DND-41 (cell line): ENCODE data around the gene FOXN3.
A peak's percentile ranks its signal among the peaks of the same experiment; 100 is the strongest.

ENCODE experiments used
- ATAC-seq: fragments of 200-7000 bp; cut with Tn5 transposase; 3 replicates; pipeline ENCODE4 v1.9.1; 2021; ENCODE audit warnings: low read depth; ENCODE audit not compliant: insufficient read depth
- DNase-seq: peaks from one replicate; pipeline ENCODE4 v3.0.0-alpha.2; 2020
- H2AFZ ChIP-seq: 2 replicates; pipeline ENCODE4 v1.6.0; 2012; ENCODE audit warnings: low read depth, low read length
- H3K27ac ChIP-seq: 2 replicates; pipeline ENCODE4 v1.5.1; 2012; ENCODE audit warnings: low read length, inconsistent platforms
- H3K27me3 ChIP-seq: fragments of 200-600 bp; sonication (generic); 2 replicates; pipeline ENCODE4 v1.6.0; 2012; ENCODE audit warnings: low read length, mild to moderate bottlenecking, inconsistent platforms; ENCODE audit not compliant: insufficient read depth, poor library complexity
- H3K36me3 ChIP-seq: 2 replicates; pipeline ENCODE4 v1.5.1; 2012; ENCODE audit warnings: low read length, inconsistent platforms; ENCODE audit not compliant: insufficient read depth
- H3K4me1 ChIP-seq: 2 replicates; pipeline ENCODE4 v1.5.1; 2012; ENCODE audit warnings: mild to moderate bottlenecking, low read length; ENCODE audit not compliant: insufficient read depth
- H3K4me2 ChIP-seq: 2 replicates; pipeline ENCODE4 v1.6.0; 2012; ENCODE audit warnings: mild to moderate bottlenecking, moderate library complexity, low read length, inconsistent platforms; ENCODE audit not compliant: insufficient read depth
- H3K4me3 ChIP-seq, 2 experiments: fragments of 200-600 bp in 1 of 2; shearing (Covaris generic) in 1 of 2; 2 replicates each; pipeline ENCODE4 v1.5.1; 2012 to 2016; ENCODE audit warnings: inconsistent platforms in 2 of 2, low read length in 2 of 2, mild to moderate bottlenecking in 2 of 2, low read depth in 1 of 2, moderate library complexity in 1 of 2
- H3K79me2 ChIP-seq: 2 replicates; pipeline ENCODE4 v1.6.0; 2012; ENCODE audit warnings: low read length, inconsistent platforms; ENCODE audit not compliant: insufficient read depth
- H3K9ac ChIP-seq: 2 replicates; pipeline ENCODE4 v1.6.0; 2012; ENCODE audit warnings: low read depth, mild to moderate bottlenecking, inconsistent platforms, low read length, moderate library complexity
- H3K9me3 ChIP-seq: 2 replicates; pipeline ENCODE4 v1.5.1; 2012; ENCODE audit warnings: low read length, moderate library complexity, mild to moderate bottlenecking, inconsistent platforms; ENCODE audit not compliant: insufficient read depth, severe bottlenecking
- H4K20me1 ChIP-seq: 2 replicates; pipeline ENCODE4 v1.6.0; 2012; ENCODE audit warnings: low read length; ENCODE audit not compliant: insufficient read depth
- EZH2 ChIP-seq: IDR thresholded peaks from 3 replicates; pipeline ENCODE4 v1.6.1; 2012; ENCODE audit warnings: borderline replicate concordance, low read depth, mild to moderate bottlenecking, moderate library complexity, low read length, inconsistent platforms; ENCODE audit not compliant: severe bottlenecking
- TF ChIP-seq, protein P1 (sequence below): IDR thresholded peaks from 2 replicates; pipeline ENCODE4 v1.5.1; 2012; ENCODE audit warnings: borderline replicate concordance, low read length, moderate library complexity, mild to moderate bottlenecking; ENCODE audit not compliant: poor library complexity, severe bottlenecking; ENCODE audit errors: extremely low read depth

Gene FOXN3

GRCh38 chr14:89339579-89339978 is 77.5 kb downstream of the FOXN3 start:
- Histone ChIP-seq H3K36me3 (peaks cover 29% of the 10 kb centered on the region), H3K79me2 (peaks cover 77% of the 10 kb centered on the region), H3K9ac (no peak overlapping the region), H3K27ac (peak overlapping the region; percentile 61), H3K4me2 (no peak overlapping the region), H3K9me3 (no peaks in the 10 kb centered on the region), H3K4me3 (no peak overlapping the region), H2AFZ (no peak overlapping the region), H3K4me1 (peaks cover 21% of the 10 kb centered on the region), H3K27me3 (no peaks in the 10 kb centered on the region), H4K20me1 (peaks cover 13% of the 10 kb centered on the region; the same call in 1 of the 2 replicates)
- TF ChIP-seq, protein P1, sequence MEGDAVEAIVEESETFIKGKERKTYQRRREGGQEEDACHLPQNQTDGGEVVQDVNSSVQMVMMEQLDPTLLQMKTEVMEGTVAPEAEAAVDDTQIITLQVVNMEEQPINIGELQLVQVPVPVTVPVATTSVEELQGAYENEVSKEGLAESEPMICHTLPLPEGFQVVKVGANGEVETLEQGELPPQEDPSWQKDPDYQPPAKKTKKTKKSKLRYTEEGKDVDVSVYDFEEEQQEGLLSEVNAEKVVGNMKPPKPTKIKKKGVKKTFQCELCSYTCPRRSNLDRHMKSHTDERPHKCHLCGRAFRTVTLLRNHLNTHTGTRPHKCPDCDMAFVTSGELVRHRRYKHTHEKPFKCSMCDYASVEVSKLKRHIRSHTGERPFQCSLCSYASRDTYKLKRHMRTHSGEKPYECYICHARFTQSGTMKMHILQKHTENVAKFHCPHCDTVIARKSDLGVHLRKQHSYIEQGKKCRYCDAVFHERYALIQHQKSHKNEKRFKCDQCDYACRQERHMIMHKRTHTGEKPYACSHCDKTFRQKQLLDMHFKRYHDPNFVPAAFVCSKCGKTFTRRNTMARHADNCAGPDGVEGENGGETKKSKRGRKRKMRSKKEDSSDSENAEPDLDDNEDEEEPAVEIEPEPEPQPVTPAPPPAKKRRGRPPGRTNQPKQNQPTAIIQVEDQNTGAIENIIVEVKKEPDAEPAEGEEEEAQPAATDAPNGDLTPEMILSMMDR = no peak
- no peak for TF ChIP-seq EZH2
- ATAC-seq (no peak), DNase-seq (no peak)

DNA sequence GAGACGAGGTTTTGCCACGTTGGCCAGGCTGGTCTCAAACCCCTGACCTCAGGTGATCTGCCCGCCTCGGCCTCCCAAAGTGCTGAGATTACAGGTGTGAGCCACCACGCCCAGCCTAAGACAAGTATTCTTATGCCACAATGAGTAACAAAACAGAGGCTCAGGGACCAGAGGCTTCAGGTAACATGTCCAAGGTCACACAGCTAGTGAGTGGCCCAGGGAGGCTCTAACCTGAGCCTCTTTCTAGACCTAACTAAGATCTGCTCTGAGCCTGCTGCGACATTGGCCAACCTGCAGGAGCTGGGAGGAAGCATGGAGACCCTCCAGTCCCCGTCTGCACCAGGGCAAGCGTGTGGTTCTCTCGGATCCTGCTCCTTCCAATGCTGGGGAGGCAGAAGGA is 77.9 kb downstream of the FOXN3 start:
- no peak for DNase-seq
- peaks cover 75% of the 10 kb centered on the region for H3K79me2 ChIP-seq
- no peak for TF ChIP-seq EZH2
- TF ChIP-seq, protein P1 = no peak
- no peak overlapping the region for H2AFZ ChIP-seq
- H3K36me3 ChIP-seq = peaks cover 27% of the 10 kb centered on the region
- H3K27ac ChIP-seq = peak overlapping the region; percentile 61
- no peaks in the 10 kb centered on the region for H3K9me3 ChIP-seq
- no peak for ATAC-seq
- peaks cover 21% of the 10 kb centered on the region for H3K4me1 ChIP-seq
- H3K4me2 ChIP-seq = no peak overlapping the region
- H4K20me1 ChIP-seq = peaks cover 13% of the 10 kb centered on the region; the same call in 1 of the 2 replicates
- no peak overlapping the region for H3K9ac ChIP-seq
- H3K27me3 ChIP-seq = no peaks in the 10 kb centered on the region
- H3K4me3 ChIP-seq = no peak overlapping the region

- peaks cover 20% of the 10 kb centered on the region for H3K36me3 ChIP-seq
- 0 out of 2 replicates have a peak overlapping the region, but pooled peaks have one; percentile 32 for H3K27ac ChIP-seq
- no peaks in the 10 kb centered on the region for H3K9me3 ChIP-seq
- H2AFZ ChIP-seq = no peak overlapping the region
- peaks cover 21% of the 10 kb centered on the region for H3K4me1 ChIP-seq
- no peak overlapping the region for H3K9ac ChIP-seq
- H3K79me2 ChIP-seq = peaks cover 75% of the 10 kb centered on the region
- H3K4me2 ChIP-seq = no peak overlapping the region
- ATAC-seq = no peak
- H3K4me3 ChIP-seq = no peak overlapping the region
- no peaks in the 10 kb centered on the region for H3K27me3 ChIP-seq
- TF ChIP-seq, protein P1 = peak; percentile 40
- no peak for TF ChIP-seq EZH2
- peaks cover 7% of the 10 kb centered on the region; the same call in 1 of the 2 replicates for H4K20me1 ChIP-seq
- DNase-seq = no peak
These were observed 80.7 kb downstream of the FOXN3 start for GRCh38 chr14:89336338-89336737.

GRCh38 chr14:89332031-89332430 is 85.0 kb downstream of the FOXN3 start:
- Histone ChIP-seq H3K36me3 (peaks cover 26% of the 10 kb centered on the region), H3K4me1 (no peaks in the 10 kb centered on the region), H4K20me1 (peaks cover 37% of the 10 kb centered on the region), H2AFZ (no peak overlapping the region), H3K9me3 (no peaks in the 10 kb centered on the region), H3K27ac (no peak overlapping the region), H3K4me2 (no peak overlapping the region), H3K79me2 (peaks cover 83% of the 10 kb centered on the region), H3K27me3 (no peaks in the 10 kb centered on the region), H3K9ac (no peak overlapping the region), H3K4me3 (no peak overlapping the region)
- no peak for DNase-seq
- TF ChIP-seq EZH2 = no peak
- TF ChIP-seq, protein P1 = no peak
- ATAC-seq = no peak
